ENCODE measurements around the gene SLC16A14.
"Not testable (repeated sequence)": the region's sequence is repeated elsewhere in the genome, so short reads cannot be mapped to it uniquely, and the experiment has no call there.

GRCh38 chr2:230101967-230102366 is 33.2 kb upstream of the SLC16A14 start:
- not testable (repeated sequence) for TF ChIP-seq CTCF (IDR thresholded peaks at IDR 0.05); REST (IDR thresholded peaks at IDR 0.05; ENCODE audit: insufficient read depth in 1 of 2, low read depth in 2 of 2, low read length in 1 of 2); TCF7L2 (IDR thresholded peaks at IDR 0.05; ENCODE audit: low read depth, low read length); POLR2AphosphoS5 (IDR thresholded peaks at IDR 0.05; ENCODE audit: low read depth, low read length); SIN3A (IDR thresholded peaks at IDR 0.05; ENCODE audit: borderline replicate concordance, insufficient read depth, low read depth, low read length)
